NCI-H526 treated with DMSO at 0.1 percent for 48 hours (cell line): ENCODE data around the gene TNK2.
"Not testable (repeated sequence)": the region's sequence is repeated elsewhere in the genome, so short reads cannot be mapped to it uniquely, and the experiment has no call there.

Experiments used
- DNase-seq: peaks from one replicate; lab custom pipeline; 2025; lab: John Stamatoyannopoulos, UW

TNK2 gene

DNA sequence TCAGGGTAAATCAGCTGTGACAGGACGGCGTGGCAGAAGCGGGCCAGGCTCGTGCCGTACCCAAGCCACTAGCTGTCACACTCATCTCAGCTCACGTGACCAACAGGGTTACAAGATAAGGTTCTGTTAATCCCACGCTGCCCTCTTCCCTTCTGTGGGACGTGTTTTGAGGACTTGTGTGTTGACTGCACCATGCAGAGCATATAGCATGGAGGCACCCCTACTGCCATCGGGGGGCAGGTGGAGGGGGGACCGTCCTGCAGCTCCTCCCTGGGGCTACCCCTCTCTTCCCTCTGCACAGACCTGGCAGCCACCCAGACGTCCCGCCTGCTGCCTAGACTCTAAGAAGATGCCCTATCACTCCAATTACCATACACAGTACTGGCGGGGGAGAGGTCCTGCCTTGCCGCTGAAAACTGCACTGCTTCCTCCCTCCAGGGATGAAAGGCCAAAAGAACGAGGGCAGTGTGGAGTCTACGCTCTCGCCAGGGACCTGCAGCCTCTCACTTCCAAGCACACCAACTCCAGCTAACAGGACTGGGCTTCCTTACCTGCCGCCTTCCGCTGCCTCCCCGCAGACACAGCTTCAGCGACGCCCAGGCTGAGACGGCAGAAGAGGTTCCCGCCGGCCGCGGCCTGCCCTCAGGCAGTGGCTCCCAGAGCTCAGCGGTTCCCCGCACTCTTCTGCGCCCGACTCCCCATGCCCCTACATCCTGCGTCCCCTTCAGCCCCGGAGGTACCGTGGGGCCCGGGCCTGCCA, at the start of gene TNK2:
Gene TNK2 (minus strand): TSS at position 618 of the 760 bp plus-strand sequence. CDS start 19,963 bp downstream, outside the sequence.
- DNase-seq, result peak; percentile 57

DNA sequence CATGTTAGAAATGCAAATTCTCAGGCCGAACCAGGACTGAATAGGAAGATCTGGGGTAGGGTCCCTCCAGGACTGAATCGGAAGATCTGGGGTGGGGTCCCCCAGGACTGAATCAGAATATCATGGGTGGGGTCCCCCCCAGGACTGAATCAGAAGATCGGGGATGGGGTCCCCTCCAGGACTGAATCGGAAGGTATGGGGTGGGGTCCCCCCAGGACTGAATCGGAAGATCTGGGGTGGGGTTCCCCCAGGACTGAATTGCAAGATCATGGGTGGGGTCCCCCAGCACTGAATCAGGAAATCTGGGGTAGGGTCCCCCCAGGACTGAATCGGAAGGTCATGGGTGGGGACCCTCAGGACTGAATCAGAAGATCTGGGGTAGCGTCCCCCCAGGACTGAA, 48.2 kb upstream of the TNK2 start:
- DNase-seq, result no peak

GRCh38 chr3:195955416-195955841, 47.1 kb upstream of the TNK2 start:
- DNase-seq, result not testable (repeated sequence)

- DNase-seq, result not testable (repeated sequence)
Measured at GRCh38 chr3:195954752-195955119, 46.4 kb upstream of the TNK2 start.

DNA sequence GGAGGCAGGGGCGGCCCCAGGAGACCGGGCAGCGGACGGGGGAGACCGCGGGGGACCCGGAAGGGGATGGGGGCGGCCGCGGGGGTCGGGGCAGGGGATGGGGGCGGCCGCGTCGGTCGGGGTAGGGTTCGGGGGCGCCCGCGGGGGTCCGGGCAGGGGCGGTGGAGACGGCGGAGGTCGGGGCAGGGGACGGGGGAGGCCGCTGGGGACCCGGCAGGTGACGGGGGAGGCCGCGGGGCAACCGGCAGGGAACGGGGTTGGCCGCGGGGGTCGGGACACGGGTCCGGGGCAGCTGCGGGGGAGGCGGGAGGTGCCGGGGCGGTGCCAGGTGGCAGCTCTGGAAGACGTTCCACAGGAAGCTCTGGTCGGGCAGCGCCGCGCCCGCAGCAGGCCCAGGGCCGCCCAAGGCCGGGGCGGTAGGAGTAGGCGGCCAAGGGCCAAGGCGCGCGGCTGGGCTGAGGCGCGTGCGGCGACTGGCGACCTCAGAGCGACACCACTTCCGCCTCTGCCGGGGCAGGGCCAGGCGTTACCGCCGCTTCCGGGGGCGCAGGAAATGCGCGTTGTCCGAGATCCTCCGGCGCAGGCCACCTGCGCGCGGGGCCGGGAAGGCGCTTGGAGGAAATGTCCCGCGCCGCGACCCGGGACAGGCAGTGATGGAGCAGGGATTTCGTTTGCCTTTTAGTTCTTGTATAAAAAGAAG, 45.9 kb upstream of the TNK2 start:
- DNase-seq, result not testable (repeated sequence)

DNA sequence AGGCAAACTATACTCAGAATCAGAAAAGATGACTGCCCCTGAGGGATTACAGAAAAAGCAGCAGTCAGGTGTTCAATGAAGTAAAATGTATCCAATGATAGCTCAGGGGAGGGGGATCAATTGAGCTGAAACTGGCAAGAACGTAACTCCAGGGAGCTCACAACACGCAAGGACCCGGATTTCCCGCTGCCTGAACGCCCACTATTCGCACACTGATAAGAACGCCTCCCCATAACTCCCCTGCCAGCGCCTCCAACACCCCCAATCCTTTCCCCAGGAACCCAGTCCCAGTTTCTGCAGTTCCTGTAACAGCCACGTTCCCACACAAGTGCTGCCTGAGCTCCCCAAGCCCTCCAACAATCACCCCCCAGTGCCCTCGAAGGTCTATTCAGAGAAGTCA, 44.2 kb upstream of the TNK2 start:
- DNase-seq, result not testable (repeated sequence)

- not testable (repeated sequence) for DNase-seq
Measured at GRCh38 chr3:195951443-195952177, 43.3 kb upstream of the TNK2 start.

DNA sequence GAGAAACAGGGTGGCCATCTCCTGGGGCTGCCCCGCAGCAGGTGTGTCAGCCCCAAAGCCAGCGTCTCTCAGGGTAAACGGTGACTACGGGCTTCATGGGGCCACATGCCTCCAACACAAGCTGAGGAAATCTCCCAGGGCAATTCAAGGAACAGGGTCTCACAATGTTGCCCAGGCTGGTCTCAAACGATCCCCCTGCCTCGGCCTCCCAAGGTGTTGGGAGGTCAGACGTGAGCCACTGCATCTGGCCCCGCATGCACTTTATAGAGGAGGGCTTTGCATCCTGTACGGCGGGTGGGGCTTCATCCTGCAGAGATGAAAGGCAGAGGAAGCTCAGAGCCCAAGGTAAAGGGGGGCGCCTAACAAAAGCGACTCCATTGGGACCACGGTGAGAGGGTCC, 42.4 kb upstream of the TNK2 start:
- DNase-seq, result not testable (repeated sequence)

GRCh38 chr3:195950164-195950563, 41.8 kb upstream of the TNK2 start:
- not testable (repeated sequence) for DNase-seq

GRCh38 chr3:195946910-195947699, 38.8 kb upstream of the TNK2 start:
- not testable (repeated sequence) for DNase-seq

DNA sequence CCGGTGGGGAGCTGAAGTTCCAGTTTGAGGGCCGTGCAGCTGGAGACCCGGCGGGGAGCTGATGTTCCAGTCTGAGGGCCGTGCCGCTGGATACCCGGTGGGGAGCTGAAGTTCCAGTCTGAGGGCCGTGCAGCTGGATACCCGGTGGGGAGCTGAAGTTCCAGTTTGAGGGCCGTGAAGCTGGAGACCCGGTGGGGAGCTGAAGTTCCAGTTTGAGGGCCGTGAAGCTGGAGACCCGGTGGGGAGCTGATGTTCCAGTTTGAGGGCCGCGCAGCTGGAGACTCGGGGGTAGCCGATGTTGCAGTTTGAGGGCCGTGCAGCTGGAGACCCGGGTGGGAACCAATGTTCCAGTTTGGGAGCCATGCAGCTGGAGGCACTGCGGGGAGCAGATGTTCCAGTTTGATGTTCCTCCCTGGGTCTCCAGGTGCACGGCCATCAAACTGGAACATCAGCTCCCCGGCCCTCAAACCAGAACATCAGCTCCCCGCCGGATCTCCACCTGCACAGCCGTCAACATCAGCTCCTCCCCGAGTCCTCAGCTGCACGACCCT, 33.0 kb upstream of the TNK2 start:
- not testable (repeated sequence) for DNase-seq

GRCh38 chr3:195940806-195941205, 32.5 kb upstream of the TNK2 start:
- DNase-seq, result not testable (repeated sequence)

DNA sequence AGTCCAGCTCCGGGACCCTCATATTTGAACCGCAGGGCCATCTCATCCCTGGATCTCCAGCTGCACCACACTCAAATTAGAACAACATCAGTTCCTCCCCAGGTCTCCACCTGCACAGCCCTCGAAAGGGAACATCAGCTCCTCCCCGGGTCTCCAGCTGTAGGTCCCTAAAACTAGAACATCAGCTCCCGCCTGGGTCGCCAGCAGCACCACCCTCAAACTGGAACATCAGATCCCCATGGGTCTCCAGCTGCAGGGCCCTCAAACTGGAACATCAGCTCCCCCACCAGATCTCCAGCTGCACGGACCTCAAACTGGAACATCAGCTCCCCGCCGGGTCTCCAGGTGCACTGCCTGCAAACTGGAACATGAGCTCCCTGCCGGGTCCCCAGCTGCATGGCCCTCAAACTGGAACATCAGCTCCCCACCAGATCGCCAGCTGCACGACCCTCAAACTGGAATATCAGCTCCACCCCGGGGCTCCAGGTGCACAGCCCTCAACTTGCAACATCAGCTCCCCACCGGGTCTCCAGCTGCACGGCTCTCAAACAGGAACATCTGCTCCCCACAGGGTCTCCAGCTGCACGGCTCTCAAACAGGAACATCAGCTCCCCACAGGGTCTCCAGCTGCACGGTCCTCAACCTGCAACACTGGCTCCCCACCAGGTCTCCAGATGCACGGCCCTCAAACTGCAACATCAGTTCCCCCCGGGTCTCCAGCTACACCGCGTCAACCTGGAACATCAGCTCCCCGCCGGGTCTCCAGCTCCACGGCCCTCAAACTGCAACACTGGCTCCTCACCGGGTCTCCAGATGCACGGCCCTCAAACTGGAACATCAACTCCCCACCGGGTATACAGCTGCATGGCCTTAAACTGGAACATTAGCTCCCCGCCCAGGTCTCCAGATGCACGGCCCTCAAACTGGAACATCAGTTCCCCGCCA, 31.4 kb upstream of the TNK2 start:
- DNase-seq, result not testable (repeated sequence)

DNA sequence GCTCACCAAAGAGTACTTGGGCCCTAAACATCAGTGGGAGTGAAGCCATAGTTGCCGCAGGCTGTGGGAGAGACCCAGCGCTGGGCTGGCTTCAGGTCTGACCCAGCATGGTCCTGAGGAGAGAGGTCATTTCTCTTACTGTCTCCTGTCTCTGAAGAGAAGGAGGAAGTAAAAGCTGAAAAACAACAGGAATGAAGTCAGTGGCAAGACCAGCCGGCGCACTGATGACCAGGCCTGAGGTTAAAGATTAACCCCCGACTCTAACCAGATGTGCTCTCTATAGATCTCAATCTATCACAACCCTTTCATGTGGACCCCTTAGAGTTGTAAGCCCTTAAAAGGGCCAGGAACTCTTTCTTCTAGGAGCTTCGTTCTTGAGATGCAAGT, 24.7 kb upstream of the TNK2 start:
- not testable (repeated sequence) for DNase-seq

DNA sequence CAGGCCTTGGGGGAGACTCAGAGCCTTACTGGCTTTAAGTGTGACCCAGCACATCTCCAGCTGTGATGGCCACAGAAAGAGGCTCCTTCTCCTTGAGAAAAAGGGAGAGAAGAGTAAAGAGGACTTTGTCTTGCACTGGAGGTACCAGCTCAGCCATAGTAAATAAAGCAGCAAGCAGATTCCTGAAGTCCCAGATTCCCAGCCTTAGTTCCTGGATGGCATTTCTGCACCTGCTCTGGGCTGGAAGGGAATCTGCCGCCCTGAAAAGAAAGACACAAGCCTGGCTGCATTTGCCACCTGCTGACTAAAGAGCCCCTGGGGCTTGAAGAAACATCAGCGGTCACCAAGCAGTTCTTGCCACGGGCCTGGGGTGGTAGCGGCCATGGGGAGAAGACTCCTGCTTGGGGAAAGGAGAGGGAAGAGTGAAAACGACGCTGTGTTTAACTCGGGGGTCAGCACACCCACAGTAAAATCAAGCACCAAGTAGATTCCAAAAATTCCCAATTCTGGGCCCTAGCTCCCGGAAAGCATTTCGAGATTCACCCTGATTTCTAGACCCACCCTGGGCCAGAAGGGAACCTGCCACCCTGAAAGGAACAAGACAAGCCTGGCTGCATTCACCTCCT, 24.2 kb upstream of the TNK2 start:
- DNase-seq, result no peak

GRCh38 chr3:195931582-195932273, 23.4 kb upstream of the TNK2 start:
- DNase-seq, result no peak

- DNase-seq, result no peak
Measured at GRCh38 chr3:195929452-195929851, 21.1 kb upstream of the TNK2 start.

GRCh38 chr3:195921334-195921791, 13.0 kb upstream of the TNK2 start:
- no peak for DNase-seq

GRCh38 chr3:195918176-195918575, 9.8 kb upstream of the TNK2 start:
- no peak for DNase-seq
